Endodermal cell (in vitro differentiated cells): ENCODE measurements around the gene FBLN5. TPM values are rescaled to one million over a fixed set of nuclear protein-coding genes. Genes with fewer than 3 reads are reported as not detected.

Experiments used
- DNase-seq: peaks from one replicate; pipeline ENCODE4 v3.0.0-alpha.2; 2017
- H3K27ac ChIP-seq: 2 replicates; pipeline ENCODE4 v1.5.1; 2013; ENCODE audit warnings: mild to moderate bottlenecking, low read depth, low read length, moderate library complexity
- H3K27me3 ChIP-seq: 2 replicates; pipeline ENCODE4 v1.6.1; 2013; ENCODE audit warnings: mild to moderate bottlenecking, low read length, moderate library complexity; ENCODE audit not compliant: insufficient read depth, control insufficient read depth, poor library complexity, severe bottlenecking
- H3K36me3 ChIP-seq: 2 replicates; pipeline ENCODE4 v1.7.0; 2013; ENCODE audit warnings: mild to moderate bottlenecking, low read length, moderate library complexity; ENCODE audit not compliant: control insufficient read depth, insufficient read depth
- H3K4me1 ChIP-seq: one replicate; pipeline ENCODE4 v1.7.0; 2013; ENCODE audit warnings: low read length; ENCODE audit not compliant: control insufficient read depth, insufficient read depth
- H3K4me3 ChIP-seq: 2 replicates; pipeline ENCODE4 v1.5.1; 2013; ENCODE audit warnings: mild to moderate bottlenecking, low read length, moderate library complexity
- H3K9ac ChIP-seq: 2 replicates; pipeline ENCODE4 v1.6.1; 2013; ENCODE audit warnings: mild to moderate bottlenecking, low read length, moderate library complexity; ENCODE audit not compliant: poor library complexity, severe bottlenecking; ENCODE audit errors: extremely low read depth
- H3K9me3 ChIP-seq: 2 replicates; pipeline ENCODE4 v1.6.1; 2013; ENCODE audit warnings: mild to moderate bottlenecking, low read length, moderate library complexity; ENCODE audit not compliant: control insufficient read depth
- H3K27ac Mint-ChIP-seq: 2 replicates; pipeline ENCODE4 v1.8.0; 2020; ENCODE audit warnings: mixed read lengths
- H3K27me3 Mint-ChIP-seq: 2 replicates; pipeline ENCODE4 v1.8.0; 2021; ENCODE audit warnings: mild to moderate bottlenecking, mixed read lengths; ENCODE audit not compliant: insufficient read depth
- H3K36me3 Mint-ChIP-seq: 2 replicates; pipeline ENCODE4 v1.8.0; 2020; ENCODE audit warnings: low read depth, mixed read lengths
- H3K4me1 Mint-ChIP-seq: 2 replicates; pipeline ENCODE4 v1.8.0; 2020; ENCODE audit warnings: mixed read lengths
- H3K4me3 Mint-ChIP-seq: 2 replicates; pipeline ENCODE4 v1.8.0; 2020; ENCODE audit warnings: mild to moderate bottlenecking, moderate library complexity, mixed read lengths
- H3K9me3 Mint-ChIP-seq: 2 replicates; pipeline ENCODE4 v1.8.0; 2020; ENCODE audit warnings: mild to moderate bottlenecking, mixed read lengths
- CTCF ChIP-seq: fragments of 200-600 bp; sonication (generic); conservative IDR thresholded peaks from 2 replicates; pipeline ENCODE4 v1.5.0; 2021; ENCODE audit warnings: antibody characterized with exemption, mild to moderate bottlenecking
- WGBS, 2 experiments: methylation state at CpG; one replicate each; pipeline versions ENCODE4 v1.1.5 to v1.1.7; 2013; ENCODE audit warnings: missing lambda C conversion rate in 2 of 2, mixed read lengths in 1 of 2; ENCODE audit not compliant: insufficient coverage in 1 of 2, insufficient read length in 1 of 2; 5-methylcytosine and 5-hydroxymethylcytosine counted together
- total RNA-seq, 2 donors: library from RNA; stranded (reverse); fragmentation: NEBNext Ultra II Directional in 1 of 2; extraction: Animal tissue kit (Norgen Biotek cat#: 25700) in 1 of 2; gene quantifications; 2 replicates in 1 of 2; 3 replicates in 1 of 2; pipeline ENCODE4 v1.2.1, GENCODE V29; 2021

The FBLN5 gene
- total RNA-seq, 2 donors from 2014 or later, result 4.0 to 4.8 TPM

- TF ChIP-seq CTCF, result no peak
- Mint-ChIP-seq H3K4me3 (no peak overlapping the region), H3K27ac (no peak overlapping the region), H3K36me3 (peaks cover 4% of the 10 kb centered on the region), H3K4me1 (peaks cover 1% of the 10 kb centered on the region), H3K9me3 (peaks cover 3% of the 10 kb centered on the region), H3K27me3 (no peaks in the 10 kb centered on the region)
- H3K4me3 ChIP-seq, result no peak overlapping the region
- no peaks in the 10 kb centered on the region for H3K36me3 ChIP-seq
- no peaks in the 10 kb centered on the region for H3K27me3 ChIP-seq
- H3K27ac ChIP-seq, result no peak overlapping the region
- WGBS, 2 experiments, result 88 to 95% methylated on average over 1 to 3 of the region's 3 CpGs
- DNase-seq, result no peak
- H3K9me3 ChIP-seq, result no peaks in the 10 kb centered on the region
- H3K4me1 ChIP-seq, result peaks cover 4% of the 10 kb centered on the region
- no peak overlapping the region for H3K9ac ChIP-seq
Observed at GRCh38 chr14:91920526-91920925, 27.0 kb downstream of the FBLN5 start.

- no peak overlapping the region for H3K9ac ChIP-seq
- DNase-seq, result no peak
- Mint-ChIP-seq H3K9me3 (peaks cover 8% of the 10 kb centered on the region), H3K4me3 (no peak overlapping the region), H3K27me3 (no peaks in the 10 kb centered on the region), H3K27ac (no peak overlapping the region), H3K36me3 (peaks cover 4% of the 10 kb centered on the region), H3K4me1 (no peaks in the 10 kb centered on the region)
- 81 to 86% methylated on average over 1 to 4 of the region's 4 CpGs for WGBS, 2 experiments
- no peak overlapping the region for H3K4me3 ChIP-seq
- no peaks in the 10 kb centered on the region for H3K36me3 ChIP-seq
- TF ChIP-seq CTCF, result no peak
- no peak overlapping the region for H3K27ac ChIP-seq
- peaks cover 4% of the 10 kb centered on the region for H3K4me1 ChIP-seq
- no peaks in the 10 kb centered on the region for H3K27me3 ChIP-seq
- no peaks in the 10 kb centered on the region for H3K9me3 ChIP-seq
Observed at GRCh38 chr14:91919814-91920213, 27.7 kb downstream of the FBLN5 start.

GRCh38 chr14:91918186-91918883 lies 29.2 kb downstream of the FBLN5 start:
- DNase-seq, result no peak
- Mint-ChIP-seq H3K4me3 (no peak overlapping the region), H3K36me3 (peaks cover 4% of the 10 kb centered on the region), H3K4me1 (no peaks in the 10 kb centered on the region), H3K27ac (no peak overlapping the region), H3K27me3 (no peaks in the 10 kb centered on the region), H3K9me3 (peaks cover 12% of the 10 kb centered on the region)
- Histone ChIP-seq H3K4me1 (peaks cover 4% of the 10 kb centered on the region), H3K9me3 (no peaks in the 10 kb centered on the region), H3K9ac (no peak overlapping the region), H3K27me3 (no peaks in the 10 kb centered on the region), H3K4me3 (no peak overlapping the region), H3K27ac (no peak overlapping the region), H3K36me3 (no peaks in the 10 kb centered on the region)
- TF ChIP-seq CTCF, result no peak
- WGBS, 2 experiments, result 91 to 92% methylated on average over 5 of the region's 5 CpGs
